GM23338 (cell line): ENCODE measurements around the gene RPS6KA1. TPM values are rescaled to one million over a fixed set of nuclear protein-coding genes. Genes with fewer than 3 reads are reported as not detected.
A peak's percentile ranks its signal among the peaks of the same experiment; 100 is the strongest.

Experiments
- ATAC-seq: fragments of 200-7000 bp; cut with Tn5 transposase; 3 replicates; pipeline ENCODE4 v1.9.1; 2020
- DNase-seq: peaks from one replicate; pipeline ENCODE4 v3.0.0-alpha.2; 2015; ENCODE audit warnings: low spot score
- H2AFZ ChIP-seq: fragments of 200-600 bp; sonication (generic); 2 replicates; pipeline ENCODE4 v1.8.0; 2016; ENCODE audit warnings: antibody characterized with exemption, mild to moderate bottlenecking, moderate library complexity
- H3F3A ChIP-seq: fragments of 200-600 bp; sonication (generic); replicated peaks from 2 replicates; pipeline ENCODE4 v1.8.0; 2017; ENCODE audit warnings: antibody characterized with exemption, mixed run types, low read depth
- H3K27ac ChIP-seq: fragments of 200-600 bp; sonication (generic); 2 replicates; pipeline ENCODE4 v1.6.1; 2016; ENCODE audit warnings: low read depth
- H3K27me3 ChIP-seq: fragments of 200-600 bp; sonication (generic); 2 replicates; pipeline ENCODE4 v1.8.0; 2016; ENCODE audit warnings: mild to moderate bottlenecking, mixed run types, moderate library complexity; ENCODE audit not compliant: insufficient read depth
- H3K36me3 ChIP-seq: fragments of 200-600 bp; sonication (generic); 2 replicates; pipeline ENCODE4 v1.8.0; 2016; ENCODE audit warnings: mild to moderate bottlenecking; ENCODE audit not compliant: insufficient read depth
- H3K4me1 ChIP-seq: fragments of 200-600 bp; sonication (generic); 2 replicates; pipeline ENCODE4 v1.8.0; 2016; ENCODE audit warnings: mild to moderate bottlenecking, moderate library complexity; ENCODE audit not compliant: insufficient read depth
- H3K4me2 ChIP-seq: fragments of 200-600 bp; sonication (generic); 2 replicates; pipeline ENCODE4 v1.7.1; 2017; ENCODE audit warnings: mixed run types
- H3K4me3 ChIP-seq: fragments of 200-600 bp; sonication (generic); 2 replicates; pipeline ENCODE4 v1.6.1; 2016; ENCODE audit warnings: mixed run types
- H3K79me2 ChIP-seq: fragments of 200-600 bp; sonication (generic); replicated peaks from 2 replicates; pipeline ENCODE4 v1.8.0; 2017; ENCODE audit warnings: mild to moderate bottlenecking; ENCODE audit not compliant: insufficient read depth
- H3K9me2 ChIP-seq: fragments of 200-600 bp; sonication (generic); 2 replicates; pipeline ENCODE4 v1.8.0; 2017; ENCODE audit not compliant: insufficient read depth
- H4K20me1 ChIP-seq: fragments of 200-600 bp; sonication (generic); replicated peaks from 2 replicates; pipeline ENCODE4 v1.8.0; 2017; ENCODE audit warnings: mild to moderate bottlenecking; ENCODE audit not compliant: insufficient read depth
- H3K27ac Mint-ChIP-seq: 2 replicates; pipeline ENCODE4 v1.8.0; 2020; ENCODE audit warnings: inconsistent platforms, mild to moderate bottlenecking, moderate library complexity, mixed read lengths
- H3K27me3 Mint-ChIP-seq: 3 replicates; pipeline ENCODE4 v1.8.0; 2022; ENCODE audit warnings: low read depth, mild to moderate bottlenecking, moderate library complexity, mixed read lengths, inconsistent platforms; ENCODE audit not compliant: insufficient read depth, poor library complexity
- H3K36me3 Mint-ChIP-seq: 3 replicates; pipeline ENCODE4 v1.8.0; 2021; ENCODE audit warnings: low read depth, mild to moderate bottlenecking, inconsistent platforms, moderate library complexity, mixed read lengths
- H3K4me1 Mint-ChIP-seq: 3 replicates; pipeline ENCODE4 v1.8.0; 2020; ENCODE audit warnings: mild to moderate bottlenecking, inconsistent platforms, mixed read lengths
- H3K4me3 Mint-ChIP-seq: 3 replicates; pipeline ENCODE4 v1.8.0; 2021; ENCODE audit warnings: moderate library complexity, mild to moderate bottlenecking, inconsistent platforms, mixed read lengths
- H3K9me3 Mint-ChIP-seq: 3 replicates; pipeline ENCODE4 v1.8.0; 2020; ENCODE audit warnings: moderate library complexity, mild to moderate bottlenecking, inconsistent platforms, mixed read lengths
- CREB1 ChIP-seq: fragments of 250-450 bp; sonication (Bioruptor Pico); IDR thresholded peaks from 2 replicates; pipeline ENCODE4 v1.5.0; 2020; ENCODE audit warnings: low read depth, mild to moderate bottlenecking, moderate library complexity
- EZH2 ChIP-seq: fragments of 200-600 bp; sonication (generic); IDR thresholded peaks from one replicate; pipeline ENCODE4 v1.8.0; 2017; ENCODE audit warnings: antibody characterized with exemption, mild to moderate bottlenecking, low read depth; ENCODE audit not compliant: unreplicated experiment
- EZH2phosphoT487 ChIP-seq: fragments of 200-600 bp; sonication (generic); IDR thresholded peaks from one replicate; pipeline ENCODE4 v1.8.1; 2018; ENCODE audit warnings: antibody characterized with exemption; ENCODE audit not compliant: unreplicated experiment
- JUNB ChIP-seq: IDR thresholded peaks from one replicate; pipeline ENCODE4 v1.6.1; 2016; ENCODE audit warnings: antibody characterized with exemption; ENCODE audit not compliant: unreplicated experiment
- NANOG ChIP-seq: IDR thresholded peaks from 2 replicates; pipeline ENCODE4 v1.6.1; 2016; ENCODE audit warnings: antibody characterized with exemption, borderline replicate concordance
- POLR2AphosphoS5 ChIP-seq: IDR thresholded peaks from 2 replicates; pipeline ENCODE4 v1.6.1; 2016; ENCODE audit warnings: antibody characterized with exemption, low read depth
- STAT1 ChIP-seq: IDR thresholded peaks from one replicate; pipeline ENCODE4 v1.6.1; 2016; ENCODE audit warnings: antibody characterized with exemption; ENCODE audit not compliant: unreplicated experiment
- ZNF114 ChIP-seq: fragments of 250-450 bp; sonication (Bioruptor Pico); IDR thresholded peaks from 2 replicates; pipeline ENCODE4 v1.5.0; 2020; ENCODE audit warnings: mild to moderate bottlenecking, moderate library complexity
- ZNF331 ChIP-seq: fragments of 250-450 bp; sonication (Bioruptor Pico); IDR thresholded peaks from 2 replicates; pipeline ENCODE4 v1.5.0; 2020; ENCODE audit warnings: low read depth, mild to moderate bottlenecking, moderate library complexity
- polyA plus RNA-seq: library from polyadenylated mRNA; unstranded; fragments of >200 nt; fragmentation: Nextera tagmentation; extraction: Ambion mirVana; gene quantifications from 2 replicates; pipeline ENCODE4 v1.2.1, GENCODE V29; 2016
- total RNA-seq: library from RNA; depleted of rRNA; stranded (reverse); fragments of >200 nt; shearing (Covaris generic); gene quantifications from 2 replicates; pipeline ENCODE4 v1.2.3, GENCODE V29; 2014
- TF ChIP-seq, protein P1 (sequence below): fragments of 250-450 bp; sonication (Bioruptor Pico); IDR thresholded peaks from 2 replicates; pipeline ENCODE4 v1.5.0; 2020; ENCODE audit warnings: mild to moderate bottlenecking, moderate library complexity
- TF ChIP-seq, protein P2 (sequence below): IDR thresholded peaks from 2 replicates; pipeline ENCODE4 v1.6.1; 2016; ENCODE audit warnings: antibody characterized with exemption
- TF ChIP-seq, protein P3 (sequence below), 2 experiments: fragments of 200-600 bp in 1 of 2; sonication (generic) in 1 of 2; conservative IDR thresholded peaks; 2 replicates each; pipeline versions ENCODE4 v1.5.1 to v1.6.1; 2016 to 2017; ENCODE audit warnings: antibody characterized with exemption in 2 of 2, low read depth in 2 of 2, mild to moderate bottlenecking in 2 of 2, moderate library complexity in 1 of 2

RPS6KA1 gene
- total and polyA plus RNA-seq, 2 experiments from 2014 or later = 28.3 to 68.6 TPM

DNA sequence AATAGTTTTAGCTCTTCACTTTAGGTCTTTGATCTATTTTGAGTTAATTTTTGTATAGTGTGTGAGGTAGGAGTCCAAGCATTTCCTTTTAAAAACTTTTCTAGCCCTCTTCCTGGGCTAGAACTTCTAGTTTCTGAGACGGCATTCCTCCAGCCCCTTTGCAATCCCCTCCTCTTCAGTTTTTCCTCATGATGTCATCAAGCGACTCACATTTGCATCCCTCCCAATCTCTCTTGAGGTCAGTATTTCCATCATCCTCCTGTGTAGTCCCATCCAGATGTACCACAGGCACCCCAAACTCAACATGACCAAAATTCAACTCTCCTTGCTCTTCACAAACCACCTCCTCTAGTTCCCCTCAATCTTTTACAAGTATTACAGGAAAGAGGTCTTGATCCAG is 46.6 kb upstream of the RPS6KA1 start:
- Mint-ChIP-seq H3K27ac (peak overlapping the region; percentile 4; the same call in 1 of the 2 replicates), H3K9me3 (no peaks in the 10 kb centered on the region)

DNA sequence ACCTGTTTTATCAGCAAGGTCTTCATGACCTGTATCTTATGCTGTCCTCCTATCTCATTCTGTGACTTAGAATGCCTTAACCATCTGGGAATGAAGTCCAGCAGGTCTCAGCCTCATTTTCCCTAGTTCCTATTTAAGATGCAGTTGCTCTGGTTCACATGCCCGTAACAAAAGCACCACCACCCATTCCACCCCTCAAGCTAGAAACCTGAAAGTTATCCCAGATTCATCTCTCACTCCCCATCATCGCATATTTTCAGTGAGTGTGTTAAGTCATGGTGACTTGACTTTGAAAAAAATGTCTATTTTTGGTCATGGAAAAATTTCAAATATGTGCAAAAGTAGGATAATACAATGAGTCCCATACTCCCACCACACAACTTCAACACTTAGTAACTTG is 45.6 kb upstream of the RPS6KA1 start:
- ATAC-seq (no peak), DNase-seq (no peak)
- H3K4me3 Mint-ChIP-seq = no peak overlapping the region; the same call in 2 of the 3 replicates
- Histone ChIP-seq H4K20me1 (no peaks in the 10 kb centered on the region; the same call in 1 of the 2 replicates), H3K27me3 (no peaks in the 10 kb centered on the region), H3K4me2 (no peak overlapping the region), H3K4me3 (no peak overlapping the region), H3K79me2 (no peaks in the 10 kb centered on the region), H3K4me1 (no peaks in the 10 kb centered on the region), H3K27ac (no peak overlapping the region), H3F3A (0 out of 2 replicates have a peak, but pooled peaks cover 3% of the 10 kb centered on the region), H3K36me3 (peaks cover 4% of the 10 kb centered on the region; the same call in 1 of the 2 replicates), H3K9me2 (no peaks in the 10 kb centered on the region), H2AFZ (no peak overlapping the region)
- peaks cover 3% of the 10 kb centered on the region; the same call in 1 of the 3 replicates for H3K4me1 Mint-ChIP-seq
- peaks cover 7% of the 10 kb centered on the region for H3K27me3 Mint-ChIP-seq
- H3K9me3 Mint-ChIP-seq = no peaks in the 10 kb centered on the region
- no peak overlapping the region for H3K27ac Mint-ChIP-seq
- H3K36me3 Mint-ChIP-seq = peaks cover 7% of the 10 kb centered on the region; the same call in 2 of the 3 replicates
- TF ChIP-seq, protein P1, sequence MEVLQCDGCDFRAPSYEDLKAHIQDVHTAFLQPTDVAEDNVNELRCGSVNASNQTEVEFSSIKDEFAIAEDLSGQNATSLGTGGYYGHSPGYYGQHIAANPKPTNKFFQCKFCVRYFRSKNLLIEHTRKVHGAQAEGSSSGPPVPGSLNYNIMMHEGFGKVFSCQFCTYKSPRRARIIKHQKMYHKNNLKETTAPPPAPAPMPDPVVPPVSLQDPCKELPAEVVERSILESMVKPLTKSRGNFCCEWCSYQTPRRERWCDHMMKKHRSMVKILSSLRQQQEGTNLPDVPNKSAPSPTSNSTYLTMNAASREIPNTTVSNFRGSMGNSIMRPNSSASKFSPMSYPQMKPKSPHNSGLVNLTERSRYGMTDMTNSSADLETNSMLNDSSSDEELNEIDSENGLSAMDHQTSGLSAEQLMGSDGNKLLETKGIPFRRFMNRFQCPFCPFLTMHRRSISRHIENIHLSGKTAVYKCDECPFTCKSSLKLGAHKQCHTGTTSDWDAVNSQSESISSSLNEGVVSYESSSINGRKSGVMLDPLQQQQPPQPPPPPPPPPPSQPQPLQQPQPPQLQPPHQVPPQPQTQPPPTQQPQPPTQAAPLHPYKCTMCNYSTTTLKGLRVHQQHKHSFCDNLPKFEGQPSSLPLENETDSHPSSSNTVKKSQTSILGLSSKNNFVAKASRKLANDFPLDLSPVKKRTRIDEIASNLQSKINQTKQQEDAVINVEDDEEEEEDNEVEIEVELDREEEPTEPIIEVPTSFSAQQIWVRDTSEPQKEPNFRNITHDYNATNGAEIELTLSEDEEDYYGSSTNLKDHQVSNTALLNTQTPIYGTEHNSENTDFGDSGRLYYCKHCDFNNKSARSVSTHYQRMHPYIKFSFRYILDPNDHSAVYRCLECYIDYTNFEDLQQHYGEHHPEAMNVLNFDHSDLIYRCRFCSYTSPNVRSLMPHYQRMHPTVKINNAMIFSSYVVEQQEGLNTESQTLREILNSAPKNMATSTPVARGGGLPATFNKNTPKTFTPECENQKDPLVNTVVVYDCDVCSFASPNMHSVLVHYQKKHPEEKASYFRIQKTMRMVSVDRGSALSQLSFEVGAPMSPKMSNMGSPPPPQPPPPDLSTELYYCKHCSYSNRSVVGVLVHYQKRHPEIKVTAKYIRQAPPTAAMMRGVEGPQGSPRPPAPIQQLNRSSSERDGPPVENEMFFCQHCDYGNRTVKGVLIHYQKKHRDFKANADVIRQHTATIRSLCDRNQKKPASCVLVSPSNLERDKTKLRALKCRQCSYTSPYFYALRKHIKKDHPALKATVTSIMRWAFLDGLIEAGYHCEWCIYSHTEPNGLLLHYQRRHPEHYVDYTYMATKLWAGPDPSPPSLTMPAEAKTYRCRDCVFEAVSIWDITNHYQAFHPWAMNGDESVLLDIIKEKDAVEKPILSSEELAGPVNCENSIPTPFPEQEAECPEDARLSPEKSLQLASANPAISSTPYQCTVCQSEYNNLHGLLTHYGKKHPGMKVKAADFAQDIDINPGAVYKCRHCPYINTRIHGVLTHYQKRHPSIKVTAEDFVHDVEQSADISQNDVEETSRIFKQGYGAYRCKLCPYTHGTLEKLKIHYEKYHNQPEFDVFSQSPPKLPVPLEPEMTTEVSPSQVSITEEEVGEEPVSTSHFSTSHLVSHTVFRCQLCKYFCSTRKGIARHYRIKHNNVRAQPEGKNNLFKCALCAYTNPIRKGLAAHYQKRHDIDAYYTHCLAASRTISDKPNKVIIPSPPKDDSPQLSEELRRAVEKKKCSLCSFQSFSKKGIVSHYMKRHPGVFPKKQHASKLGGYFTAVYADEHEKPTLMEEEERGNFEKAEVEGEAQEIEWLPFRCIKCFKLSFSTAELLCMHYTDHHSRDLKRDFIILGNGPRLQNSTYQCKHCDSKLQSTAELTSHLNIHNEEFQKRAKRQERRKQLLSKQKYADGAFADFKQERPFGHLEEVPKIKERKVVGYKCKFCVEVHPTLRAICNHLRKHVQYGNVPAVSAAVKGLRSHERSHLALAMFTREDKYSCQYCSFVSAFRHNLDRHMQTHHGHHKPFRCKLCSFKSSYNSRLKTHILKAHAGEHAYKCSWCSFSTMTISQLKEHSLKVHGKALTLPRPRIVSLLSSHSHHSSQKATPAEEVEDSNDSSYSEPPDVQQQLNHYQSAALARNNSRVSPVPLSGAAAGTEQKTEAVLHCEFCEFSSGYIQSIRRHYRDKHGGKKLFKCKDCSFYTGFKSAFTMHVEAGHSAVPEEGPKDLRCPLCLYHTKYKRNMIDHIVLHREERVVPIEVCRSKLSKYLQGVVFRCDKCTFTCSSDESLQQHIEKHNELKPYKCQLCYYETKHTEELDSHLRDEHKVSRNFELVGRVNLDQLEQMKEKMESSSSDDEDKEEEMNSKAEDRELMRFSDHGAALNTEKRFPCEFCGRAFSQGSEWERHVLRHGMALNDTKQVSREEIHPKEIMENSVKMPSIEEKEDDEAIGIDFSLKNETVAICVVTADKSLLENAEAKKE (CRISPR knock-in tag) = no peak
- TF ChIP-seq STAT1 (no peak), EZH2phosphoT487 (no peak), ZNF331 (no peak), NANOG (no peak), POLR2AphosphoS5 (no peak)
- TF ChIP-seq, protein P2, sequence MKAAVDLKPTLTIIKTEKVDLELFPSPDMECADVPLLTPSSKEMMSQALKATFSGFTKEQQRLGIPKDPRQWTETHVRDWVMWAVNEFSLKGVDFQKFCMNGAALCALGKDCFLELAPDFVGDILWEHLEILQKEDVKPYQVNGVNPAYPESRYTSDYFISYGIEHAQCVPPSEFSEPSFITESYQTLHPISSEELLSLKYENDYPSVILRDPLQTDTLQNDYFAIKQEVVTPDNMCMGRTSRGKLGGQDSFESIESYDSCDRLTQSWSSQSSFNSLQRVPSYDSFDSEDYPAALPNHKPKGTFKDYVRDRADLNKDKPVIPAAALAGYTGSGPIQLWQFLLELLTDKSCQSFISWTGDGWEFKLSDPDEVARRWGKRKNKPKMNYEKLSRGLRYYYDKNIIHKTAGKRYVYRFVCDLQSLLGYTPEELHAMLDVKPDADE = no peak
- TF ChIP-seq, protein P3, sequence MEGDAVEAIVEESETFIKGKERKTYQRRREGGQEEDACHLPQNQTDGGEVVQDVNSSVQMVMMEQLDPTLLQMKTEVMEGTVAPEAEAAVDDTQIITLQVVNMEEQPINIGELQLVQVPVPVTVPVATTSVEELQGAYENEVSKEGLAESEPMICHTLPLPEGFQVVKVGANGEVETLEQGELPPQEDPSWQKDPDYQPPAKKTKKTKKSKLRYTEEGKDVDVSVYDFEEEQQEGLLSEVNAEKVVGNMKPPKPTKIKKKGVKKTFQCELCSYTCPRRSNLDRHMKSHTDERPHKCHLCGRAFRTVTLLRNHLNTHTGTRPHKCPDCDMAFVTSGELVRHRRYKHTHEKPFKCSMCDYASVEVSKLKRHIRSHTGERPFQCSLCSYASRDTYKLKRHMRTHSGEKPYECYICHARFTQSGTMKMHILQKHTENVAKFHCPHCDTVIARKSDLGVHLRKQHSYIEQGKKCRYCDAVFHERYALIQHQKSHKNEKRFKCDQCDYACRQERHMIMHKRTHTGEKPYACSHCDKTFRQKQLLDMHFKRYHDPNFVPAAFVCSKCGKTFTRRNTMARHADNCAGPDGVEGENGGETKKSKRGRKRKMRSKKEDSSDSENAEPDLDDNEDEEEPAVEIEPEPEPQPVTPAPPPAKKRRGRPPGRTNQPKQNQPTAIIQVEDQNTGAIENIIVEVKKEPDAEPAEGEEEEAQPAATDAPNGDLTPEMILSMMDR (conservative IDR thresholded peaks at IDR 0.05; ENCODE audit: low read depth in 2 of 2) = no peak

More for the DNA sequence above, 46.6 kb upstream of the RPS6KA1 start:
- no peak for ATAC-seq
- DNase-seq = no peak
- Histone ChIP-seq H3K9me2 (no peaks in the 10 kb centered on the region), H3K27ac (no peak overlapping the region), H3K4me1 (no peaks in the 10 kb centered on the region), H3K36me3 (peaks cover 7% of the 10 kb centered on the region; the same call in 1 of the 2 replicates), H3K4me3 (no peak overlapping the region), H3K79me2 (no peaks in the 10 kb centered on the region), H3K4me2 (no peak overlapping the region), H3K27me3 (no peaks in the 10 kb centered on the region), H4K20me1 (no peaks in the 10 kb centered on the region; the same call in 1 of the 2 replicates), H2AFZ (no peak overlapping the region), H3F3A (0 out of 2 replicates have a peak, but pooled peaks cover 6% of the 10 kb centered on the region)
- TF ChIP-seq JUNB (no peak), EZH2 (no peak), CREB1 (CRISPR knock-in tag) (no peak), NANOG (no peak), ZNF331 (no peak), ZNF114 (CRISPR knock-in tag) (no peak), STAT1 (no peak)
- TF ChIP-seq, protein P2 = no peak
- Mint-ChIP-seq H3K36me3 (peaks cover 11% of the 10 kb centered on the region; the same call in 2 of the 3 replicates), H3K4me1 (peaks cover 3% of the 10 kb centered on the region; the same call in 1 of the 3 replicates), H3K4me3 (no peak overlapping the region), H3K27me3 (peaks cover 7% of the 10 kb centered on the region)
